ENCODE data around the gene USP16. TPM values are rescaled to one million over a fixed set of nuclear protein-coding genes. Genes with fewer than 3 reads are reported as not detected.

USP16 gene
- total RNA-seq, 1 experiment from 2014 or later = 24.6 TPM

DNA sequence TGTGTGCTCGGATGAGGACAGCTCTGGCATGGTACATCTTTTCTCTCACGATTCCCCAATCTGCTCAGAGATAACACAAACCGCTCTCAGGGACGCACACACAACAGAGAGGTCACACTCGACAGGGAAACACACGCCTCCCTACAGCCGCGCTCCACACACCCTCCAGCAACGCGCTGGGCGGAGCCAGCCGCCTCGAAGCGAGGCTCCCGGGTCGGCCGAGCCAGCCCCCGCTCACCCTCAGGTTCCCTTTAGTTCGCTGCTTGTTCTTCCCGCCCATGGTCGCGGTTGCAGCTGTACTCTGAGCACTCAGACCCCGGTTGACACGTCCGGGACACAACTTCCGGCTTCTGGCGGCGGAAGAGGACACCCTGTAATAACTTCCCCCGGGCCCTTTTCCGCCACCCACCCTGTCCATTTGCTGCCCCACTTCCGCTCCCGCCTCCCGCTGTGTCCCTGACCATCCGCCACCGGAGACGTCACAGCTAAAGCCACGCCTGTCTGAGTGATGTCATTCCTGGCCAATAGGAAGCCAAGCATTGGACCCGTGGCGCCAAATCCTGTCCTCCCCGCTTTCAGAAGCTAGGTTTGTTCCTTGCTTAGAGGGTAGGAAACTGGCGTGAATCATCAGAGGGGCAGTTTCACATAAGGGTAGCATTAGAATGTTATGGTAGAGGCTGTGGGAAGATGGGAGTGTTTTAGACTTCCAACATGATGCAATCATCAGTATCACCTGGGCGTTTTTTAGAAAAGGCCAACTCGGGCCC is 31.8 kb upstream of the USP16 start, which contains the start of gene LTN1:
Gene LTN1, minus strand, starts transcription at position 352 of the 767 bp plus-strand sequence. Its CDS starts 72 bp downstream, at position 280.
- TF ChIP-seq, protein P1, sequence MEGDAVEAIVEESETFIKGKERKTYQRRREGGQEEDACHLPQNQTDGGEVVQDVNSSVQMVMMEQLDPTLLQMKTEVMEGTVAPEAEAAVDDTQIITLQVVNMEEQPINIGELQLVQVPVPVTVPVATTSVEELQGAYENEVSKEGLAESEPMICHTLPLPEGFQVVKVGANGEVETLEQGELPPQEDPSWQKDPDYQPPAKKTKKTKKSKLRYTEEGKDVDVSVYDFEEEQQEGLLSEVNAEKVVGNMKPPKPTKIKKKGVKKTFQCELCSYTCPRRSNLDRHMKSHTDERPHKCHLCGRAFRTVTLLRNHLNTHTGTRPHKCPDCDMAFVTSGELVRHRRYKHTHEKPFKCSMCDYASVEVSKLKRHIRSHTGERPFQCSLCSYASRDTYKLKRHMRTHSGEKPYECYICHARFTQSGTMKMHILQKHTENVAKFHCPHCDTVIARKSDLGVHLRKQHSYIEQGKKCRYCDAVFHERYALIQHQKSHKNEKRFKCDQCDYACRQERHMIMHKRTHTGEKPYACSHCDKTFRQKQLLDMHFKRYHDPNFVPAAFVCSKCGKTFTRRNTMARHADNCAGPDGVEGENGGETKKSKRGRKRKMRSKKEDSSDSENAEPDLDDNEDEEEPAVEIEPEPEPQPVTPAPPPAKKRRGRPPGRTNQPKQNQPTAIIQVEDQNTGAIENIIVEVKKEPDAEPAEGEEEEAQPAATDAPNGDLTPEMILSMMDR (conservative IDR thresholded peaks at IDR 0.05) = no peak
- TF ChIP-seq EZH2 (IDR thresholded peaks at IDR 0.05; ENCODE audit: low read depth) = no peak
- peak; percentile 95 to 96 for DNase-seq
- intact Hi-C loops (cut with micrococcal nuclease; ENCODE audit: unreplicated experiment) = loop anchor here (1.0 to 2.0 kb wide), 2 partner anchors 10 to 32 kb away; partner anchors contain the start of gene USP16
- Histone ChIP-seq H3K27ac (peak within 1 kb of the TSS; percentile 97), H2AFZ (peak within 1 kb of the TSS; percentile 82), H3K4me2 (peak within 1 kb of the TSS; percentile 92), H3K36me3 (ENCODE audit: low read depth) (no peaks in the 10 kb centered on the region), H3K79me2 (ENCODE audit: low read depth) (peaks cover 39% of the 10 kb centered on the region), H3K4me3 (peak within 1 kb of the TSS; percentile 83), H3K27me3 (ENCODE audit: insufficient read depth, low read depth) (no peaks in the 10 kb centered on the region), H4K20me1 (ENCODE audit: insufficient read depth) (no peaks in the 10 kb centered on the region), H3K4me1 (replicated peaks; ENCODE audit: insufficient read depth) (peaks cover 17% of the 10 kb centered on the region), H3F3A (ENCODE audit: insufficient read depth, low read depth) (peaks cover 8% of the 10 kb centered on the region), H3K9me3 (ENCODE audit: insufficient read depth, low read depth) (no peaks in the 10 kb centered on the region), H3K9me2 (ENCODE audit: insufficient read depth) (no peaks in the 10 kb centered on the region)
- CTCF ChIA-PET = no interaction called here
- BruUV-seq (replicated peaks) = no TSS peak
- POLR2A ChIA-PET (ENCODE audit: unreplicated experiment) = interaction anchor here (0.5 to 0.8 kb wide), 8 partner anchors 10 to 536 kb away, joined by 4 to 8 read pairs (median 8); partner anchors contain the start of gene USP16

DNA sequence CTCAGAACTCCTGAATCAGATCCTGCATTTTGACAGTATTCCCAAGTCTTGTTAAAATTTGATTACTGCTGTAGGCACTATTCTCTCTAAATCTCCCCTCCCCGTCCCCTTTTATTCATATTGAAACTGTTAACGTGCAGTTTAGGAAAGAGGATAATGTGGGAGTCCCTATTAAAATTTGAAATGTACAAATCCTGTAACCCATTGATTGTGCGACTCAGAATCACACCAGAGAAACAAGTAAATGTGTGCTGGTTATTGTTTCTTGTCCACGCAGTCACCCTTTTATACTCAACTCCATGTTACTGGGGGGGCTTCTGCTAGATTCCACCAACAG is 31.2 kb upstream of the USP16 start:
- no peaks in the 10 kb centered on the region for H4K20me1 ChIP-seq (ENCODE audit: insufficient read depth)
- peak overlapping the region; percentile 97 for H3K27ac ChIP-seq
- no peaks in the 10 kb centered on the region for H3K27me3 ChIP-seq (ENCODE audit: insufficient read depth, low read depth)
- peaks cover 37% of the 10 kb centered on the region for H3K79me2 ChIP-seq (ENCODE audit: low read depth)
- TSS peak; percentile 97 for BruUV-seq (replicated peaks)
- peak overlapping the region; percentile 83 for H3K4me3 ChIP-seq
- H2AFZ ChIP-seq = peak overlapping the region; percentile 77
- POLR2A ChIA-PET (ENCODE audit: unreplicated experiment) = interaction anchor here (0.5 to 0.6 kb wide), 4 partner anchors 23 to 510 kb away, joined by 4 to 8 read pairs (median 6); partner anchors contain the start of gene USP16
- H3K36me3 ChIP-seq (ENCODE audit: low read depth) = no peaks in the 10 kb centered on the region
- no peaks in the 10 kb centered on the region for H3K9me3 ChIP-seq (ENCODE audit: insufficient read depth, low read depth)
- H3K9me2 ChIP-seq (ENCODE audit: insufficient read depth) = no peaks in the 10 kb centered on the region
- TF ChIP-seq, protein P1 (conservative IDR thresholded peaks at IDR 0.05) = no peak
- TF ChIP-seq EZH2 (IDR thresholded peaks at IDR 0.05; ENCODE audit: low read depth) = no peak
- intact Hi-C loops (cut with micrococcal nuclease; ENCODE audit: unreplicated experiment) = loop anchor here (1.0 to 2.0 kb wide), 2 partner anchors 9 to 32 kb away; partner anchors contain the start of gene USP16
- peak overlapping the region; percentile 92 for H3K4me2 ChIP-seq
- peaks cover 8% of the 10 kb centered on the region for H3F3A ChIP-seq (ENCODE audit: insufficient read depth, low read depth)
- CTCF ChIA-PET = no interaction called here
- no peak for DNase-seq
- peaks cover 17% of the 10 kb centered on the region for H3K4me1 ChIP-seq (replicated peaks; ENCODE audit: insufficient read depth)

DNA sequence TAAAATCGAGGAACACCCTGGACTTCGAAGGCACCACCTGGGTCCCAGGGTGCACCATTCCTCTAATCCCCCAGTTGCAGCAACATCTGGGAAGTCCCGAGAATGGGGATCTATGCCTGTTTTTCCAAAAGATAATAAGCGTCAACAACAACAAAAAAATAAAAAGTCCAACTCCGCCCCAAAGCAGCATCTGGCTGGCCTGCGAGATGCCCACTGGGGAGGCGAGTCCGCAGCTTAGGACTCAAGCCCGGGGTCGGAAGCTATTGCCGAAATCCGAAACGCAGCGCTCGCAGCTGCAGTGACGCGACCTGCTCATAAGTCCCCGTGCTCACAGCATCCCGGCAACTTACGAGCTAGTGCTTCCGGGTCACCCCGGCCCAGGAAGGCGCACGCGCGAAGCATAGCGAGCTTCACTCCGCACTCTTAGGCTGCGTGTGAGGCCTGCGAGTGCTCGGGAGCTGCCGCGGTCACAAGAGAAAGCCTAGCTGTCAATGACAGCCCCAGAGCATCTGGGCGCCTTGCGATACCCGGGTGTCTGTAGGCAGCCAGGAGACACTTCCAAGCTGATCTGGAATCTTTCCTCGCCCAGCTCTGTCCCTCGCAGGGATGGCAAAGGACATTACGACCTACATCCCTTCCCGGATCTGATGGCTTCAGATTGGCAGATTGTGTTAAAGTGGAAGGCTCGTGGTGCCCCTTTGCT is 21.9 kb upstream of the USP16 start:
- Histone ChIP-seq H3K9me3 (ENCODE audit: insufficient read depth, low read depth) (no peaks in the 10 kb centered on the region), H3K4me2 (peak overlapping the region; percentile 93), H3K79me2 (ENCODE audit: low read depth) (no peaks in the 10 kb centered on the region), H4K20me1 (ENCODE audit: insufficient read depth) (no peaks in the 10 kb centered on the region), H3F3A (ENCODE audit: insufficient read depth, low read depth) (peaks cover 3% of the 10 kb centered on the region), H3K4me3 (peak overlapping the region; percentile 73), H3K36me3 (ENCODE audit: low read depth) (no peaks in the 10 kb centered on the region), H3K27ac (peak overlapping the region; percentile 78), H3K27me3 (ENCODE audit: insufficient read depth, low read depth) (no peaks in the 10 kb centered on the region), H3K4me1 (replicated peaks; ENCODE audit: insufficient read depth) (peaks cover 5% of the 10 kb centered on the region), H3K9me2 (ENCODE audit: insufficient read depth) (no peaks in the 10 kb centered on the region), H2AFZ (peak overlapping the region; percentile 96)
- DNase-seq = peak; percentile 89
- TF ChIP-seq, protein P1 (conservative IDR thresholded peaks at IDR 0.05) = no peak
- TF ChIP-seq EZH2 (IDR thresholded peaks at IDR 0.05; ENCODE audit: low read depth) = no peak
- POLR2A ChIA-PET (ENCODE audit: unreplicated experiment) = interaction anchor here (0.6 to 1.3 kb wide), 8 partner anchors 10 to 379 kb away, joined by 3 to 19 read pairs (median 6); partner anchors contain the start of genes LTN1, RWDD2B and USP16
- BruUV-seq (replicated peaks) = TSS peak; percentile 78
- intact Hi-C loops (cut with micrococcal nuclease; ENCODE audit: unreplicated experiment) = loop anchor here (1.0 kb wide), 2 partner anchors 9 to 22 kb away; partner anchors contain the start of gene USP16
- CTCF ChIA-PET = no interaction called here

Data from PC-9 (cell line).